ENCODE measurements around the gene MUC13. TPM values are rescaled to one million over a fixed set of nuclear protein-coding genes. Genes with fewer than 3 reads are reported as not detected.

MUC13 gene
- total RNA-seq, 1 experiment from 2014 or later, result not detected

- H3K9me3 ChIP-seq (ENCODE audit: low read length), result no peaks in the 10 kb centered on the region
- H3K9me2 ChIP-seq (replicated peaks; ENCODE audit: insufficient read depth, low read length), result no peaks in the 10 kb centered on the region
- H3K4me1 ChIP-seq (ENCODE audit: low read length), result no peaks in the 10 kb centered on the region
- H3K27me3 ChIP-seq (ENCODE audit: low read length), result no peaks in the 10 kb centered on the region
- no peak overlapping the region for H3K9ac ChIP-seq (ENCODE audit: low read length)
- no peak overlapping the region for H3K4me3 ChIP-seq (ENCODE audit: low read length)
- H3K4me2 ChIP-seq (ENCODE audit: low read depth, low read length, poor library complexity, severe bottlenecking), result no peak overlapping the region
- H2AFZ ChIP-seq (ENCODE audit: low read length), result no peak overlapping the region
- no peaks in the 10 kb centered on the region for H4K20me1 ChIP-seq (ENCODE audit: insufficient read depth, low read depth, low read length)
- no peaks in the 10 kb centered on the region for H3K36me3 ChIP-seq (ENCODE audit: insufficient read depth, low read length)
- no peak for DNase-seq
- no peak overlapping the region for H3K27ac ChIP-seq (ENCODE audit: low read length)
- H3K79me2 ChIP-seq (ENCODE audit: low read length), result no peaks in the 10 kb centered on the region
Observed at GRCh38 chr3:124862006-124862405, 72.5 kb downstream of the MUC13 start.

DNA sequence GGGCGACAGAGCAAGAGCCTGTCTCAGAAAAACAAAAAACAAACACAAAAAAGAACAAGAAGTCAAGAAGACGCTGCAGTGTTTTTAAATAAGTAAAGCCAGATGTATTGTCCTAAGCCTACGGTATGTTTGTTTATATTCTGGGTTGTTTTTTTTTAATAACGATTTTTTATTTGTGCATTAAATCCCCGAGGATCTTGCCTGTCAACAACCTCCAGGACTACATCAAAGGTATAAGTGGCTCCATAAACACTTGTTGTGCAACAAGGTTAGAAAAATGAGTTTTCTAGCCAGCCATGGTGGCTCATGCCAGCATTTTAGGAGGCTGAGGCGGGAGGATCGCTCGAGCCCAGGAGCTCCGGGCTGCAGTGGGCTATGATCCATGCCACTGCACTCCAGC, 73.5 kb downstream of the MUC13 start:
- no peak overlapping the region for H3K4me2 ChIP-seq (ENCODE audit: low read depth, low read length, poor library complexity, severe bottlenecking)

DNA sequence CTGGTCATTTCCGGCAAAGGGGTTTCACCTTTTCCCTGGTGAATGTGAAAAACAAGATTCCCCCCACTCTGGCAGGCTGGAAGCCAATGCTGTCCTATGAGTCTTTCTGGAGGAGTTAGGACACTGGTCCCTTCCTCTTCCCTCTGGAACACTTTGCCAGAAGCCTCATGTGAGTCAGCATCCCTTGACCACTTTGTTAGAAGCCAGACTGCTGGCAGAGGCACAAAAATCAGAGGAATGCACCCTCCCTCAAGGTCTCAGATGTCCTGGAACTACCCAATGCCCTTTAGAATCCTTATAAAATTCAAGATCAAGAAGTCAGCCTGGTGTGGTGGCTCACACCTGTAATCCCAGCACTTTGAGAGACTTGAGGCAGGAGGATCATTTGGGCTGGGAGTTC, 74.0 kb downstream of the MUC13 start:
- Histone ChIP-seq H4K20me1 (ENCODE audit: insufficient read depth, low read depth, low read length) (no peaks in the 10 kb centered on the region), H3K4me1 (ENCODE audit: low read length) (no peaks in the 10 kb centered on the region), H3K36me3 (ENCODE audit: insufficient read depth, low read length) (no peaks in the 10 kb centered on the region), H3K27ac (ENCODE audit: low read length) (no peak overlapping the region), H3K4me3 (ENCODE audit: low read length) (no peak overlapping the region), H3K27me3 (ENCODE audit: low read length) (no peaks in the 10 kb centered on the region), H3K79me2 (ENCODE audit: low read length) (no peaks in the 10 kb centered on the region), H3K9ac (ENCODE audit: low read length) (no peak overlapping the region), H3K4me2 (ENCODE audit: low read depth, low read length, poor library complexity, severe bottlenecking) (no peak overlapping the region), H3K9me3 (ENCODE audit: low read length) (no peaks in the 10 kb centered on the region), H3K9me2 (replicated peaks; ENCODE audit: insufficient read depth, low read length) (no peaks in the 10 kb centered on the region), H2AFZ (ENCODE audit: low read length) (no peak overlapping the region)
- no peak for DNase-seq

More for the DNA sequence above, 73.5 kb downstream of the MUC13 start:
- no peak for DNase-seq
- Histone ChIP-seq H3K9ac (ENCODE audit: low read length) (no peak overlapping the region), H3K27ac (ENCODE audit: low read length) (no peak overlapping the region), H3K9me3 (ENCODE audit: low read length) (no peaks in the 10 kb centered on the region), H3K9me2 (replicated peaks; ENCODE audit: insufficient read depth, low read length) (no peaks in the 10 kb centered on the region), H3K79me2 (ENCODE audit: low read length) (no peaks in the 10 kb centered on the region), H3K27me3 (ENCODE audit: low read length) (no peaks in the 10 kb centered on the region), H4K20me1 (ENCODE audit: insufficient read depth, low read depth, low read length) (no peaks in the 10 kb centered on the region), H2AFZ (ENCODE audit: low read length) (no peak overlapping the region), H3K4me3 (ENCODE audit: low read length) (no peak overlapping the region), H3K4me1 (ENCODE audit: low read length) (no peaks in the 10 kb centered on the region), H3K36me3 (ENCODE audit: insufficient read depth, low read length) (no peaks in the 10 kb centered on the region)

DNA sequence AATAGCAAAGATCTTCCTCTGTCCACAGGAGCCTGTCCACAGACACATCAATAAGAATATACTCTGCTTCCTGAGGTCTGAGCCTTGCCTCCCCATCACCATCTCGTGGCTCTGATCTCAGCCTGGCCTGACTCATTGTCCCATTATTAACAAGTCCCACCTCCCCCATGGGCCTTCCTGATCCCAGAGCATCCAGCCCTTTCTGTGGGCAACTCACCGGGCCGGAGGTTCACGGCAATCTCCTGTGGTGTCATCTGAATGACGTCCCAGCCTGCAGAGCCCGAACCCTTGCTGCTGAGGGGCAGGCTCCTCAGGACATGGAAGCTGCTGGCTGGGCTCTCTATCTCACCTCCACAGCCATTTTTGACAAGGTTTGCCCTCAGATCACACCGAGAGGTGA, 75.5 kb downstream of the MUC13 start:
- Histone ChIP-seq H3K36me3 (ENCODE audit: insufficient read depth, low read length) (no peaks in the 10 kb centered on the region), H2AFZ (ENCODE audit: low read length) (no peak overlapping the region), H4K20me1 (ENCODE audit: insufficient read depth, low read depth, low read length) (no peaks in the 10 kb centered on the region), H3K9me2 (replicated peaks; ENCODE audit: insufficient read depth, low read length) (no peaks in the 10 kb centered on the region), H3K79me2 (ENCODE audit: low read length) (no peaks in the 10 kb centered on the region), H3K4me1 (ENCODE audit: low read length) (peaks cover 3% of the 10 kb centered on the region; the same call in 1 of the 2 replicates), H3K9me3 (ENCODE audit: low read length) (no peaks in the 10 kb centered on the region), H3K27ac (ENCODE audit: low read length) (no peak overlapping the region), H3K4me3 (ENCODE audit: low read length) (no peak overlapping the region), H3K9ac (ENCODE audit: low read length) (no peak overlapping the region), H3K27me3 (ENCODE audit: low read length) (no peaks in the 10 kb centered on the region), H3K4me2 (ENCODE audit: low read depth, low read length, poor library complexity, severe bottlenecking) (no peak overlapping the region)
- no peak for DNase-seq

DNA sequence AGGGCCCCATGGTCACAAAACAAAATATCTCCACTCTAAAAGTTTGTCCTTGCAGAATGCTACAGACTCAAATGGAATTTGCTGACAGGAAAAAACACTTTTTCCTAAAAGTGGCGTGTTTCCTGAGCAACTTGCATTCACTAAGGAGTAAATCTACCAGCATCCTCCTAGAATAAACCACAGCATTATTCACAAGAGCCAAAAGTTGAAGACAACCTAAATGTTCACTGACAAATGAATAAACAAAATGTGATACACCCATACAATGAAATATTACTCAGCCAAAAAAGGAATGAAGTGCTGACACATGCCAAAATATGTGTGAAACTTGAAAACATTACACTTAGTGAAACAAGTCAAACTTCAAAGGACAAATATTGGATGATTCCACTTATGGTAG, 76.3 kb downstream of the MUC13 start:
- Histone ChIP-seq H3K27ac (ENCODE audit: low read length) (no peak overlapping the region), H2AFZ (ENCODE audit: low read length) (no peak overlapping the region), H3K36me3 (ENCODE audit: insufficient read depth, low read length) (no peaks in the 10 kb centered on the region), H4K20me1 (ENCODE audit: insufficient read depth, low read depth, low read length) (no peaks in the 10 kb centered on the region), H3K4me1 (ENCODE audit: low read length) (peaks cover 3% of the 10 kb centered on the region; the same call in 1 of the 2 replicates), H3K4me2 (ENCODE audit: low read depth, low read length, poor library complexity, severe bottlenecking) (no peak overlapping the region), H3K9me2 (replicated peaks; ENCODE audit: insufficient read depth, low read length) (no peaks in the 10 kb centered on the region), H3K4me3 (ENCODE audit: low read length) (no peak overlapping the region), H3K9me3 (ENCODE audit: low read length) (no peaks in the 10 kb centered on the region), H3K9ac (ENCODE audit: low read length) (no peak overlapping the region), H3K27me3 (ENCODE audit: low read length) (no peaks in the 10 kb centered on the region), H3K79me2 (ENCODE audit: low read length) (no peaks in the 10 kb centered on the region)
- no peak for DNase-seq

DNA sequence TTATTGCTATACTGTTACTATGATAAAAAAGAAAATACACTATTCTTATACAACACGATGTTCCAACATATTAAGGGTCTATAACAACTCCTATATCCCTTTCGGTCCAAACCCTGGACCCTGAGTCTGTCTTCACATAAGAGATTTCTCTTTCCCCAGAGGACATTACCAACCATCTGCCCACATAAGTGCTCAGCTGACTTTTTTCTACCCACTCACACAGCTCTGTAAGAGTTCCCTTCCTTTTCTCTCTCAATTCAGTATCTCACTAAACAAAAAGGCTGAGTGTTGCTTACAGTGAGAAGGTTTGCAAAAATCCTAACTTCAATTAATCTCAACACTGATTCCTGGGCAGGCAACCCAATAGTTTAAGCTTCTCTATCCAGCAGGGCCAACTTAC, 77.9 kb downstream of the MUC13 start:
- no peaks in the 10 kb centered on the region for H3K79me2 ChIP-seq (ENCODE audit: low read length)
- H2AFZ ChIP-seq (ENCODE audit: low read length), result no peak overlapping the region
- no peak overlapping the region for H3K4me3 ChIP-seq (ENCODE audit: low read length)
- no peak for DNase-seq
- H4K20me1 ChIP-seq (ENCODE audit: insufficient read depth, low read depth, low read length), result no peaks in the 10 kb centered on the region
- no peaks in the 10 kb centered on the region for H3K9me3 ChIP-seq (ENCODE audit: low read length)
- H3K27me3 ChIP-seq (ENCODE audit: low read length), result no peaks in the 10 kb centered on the region
- no peak overlapping the region for H3K9ac ChIP-seq (ENCODE audit: low read length)
- H3K27ac ChIP-seq (ENCODE audit: low read length), result no peak overlapping the region
- H3K4me2 ChIP-seq (ENCODE audit: low read depth, low read length, poor library complexity, severe bottlenecking), result no peak overlapping the region
- H3K4me1 ChIP-seq (ENCODE audit: low read length), result peaks cover 3% of the 10 kb centered on the region; the same call in 1 of the 2 replicates
- no peaks in the 10 kb centered on the region for H3K36me3 ChIP-seq (ENCODE audit: insufficient read depth, low read length)
- no peaks in the 10 kb centered on the region for H3K9me2 ChIP-seq (replicated peaks; ENCODE audit: insufficient read depth, low read length)

Other genes starting within 250 kb of the MUC13 start
- gene UMPS, start 204.3 kb downstream of the MUC13 start, total RNA-seq (2014; rRNA removed; shearing (Covaris generic); ENCODE audit: low replicate concordance), result 17.4 and 30.2 TPM in 2 replicates
- 0.86 and 4.7 TPM in 2 replicates for gene ITGB5, start 47.4 kb downstream of the MUC13 start, total RNA-seq (2014; rRNA removed; shearing (Covaris generic); ENCODE audit: low replicate concordance)
- 57.3 and 57.9 TPM in 2 replicates for gene HEG1, start 121.2 kb upstream of the MUC13 start, total RNA-seq (2014; rRNA removed; shearing (Covaris generic); ENCODE audit: low replicate concordance)